Astrocyte (in vitro differentiated cells and primary cell): Measurements from ENCODE around the gene PPP1R9A.

Source experiments
- CTCF ChIP-seq: IDR thresholded peaks from 2 replicates; pipeline ENCODE4 v1.5.1; 2011; ENCODE audit warnings: low read depth, mild to moderate bottlenecking, inconsistent platforms, low read length, moderate library complexity; ENCODE audit not compliant: insufficient read depth
- EZH2 ChIP-seq: IDR thresholded peaks from 2 replicates; pipeline ENCODE4 v1.6.1; 2012; ENCODE audit warnings: mild to moderate bottlenecking, low read length, inconsistent platforms; ENCODE audit not compliant: insufficient read depth

- no peak for TF ChIP-seq CTCF
- TF ChIP-seq EZH2: no peak
These were observed 389.1 kb downstream of the PPP1R9A start for GRCh38 chr7:95296456-95296855.
